ENCODE data around the gene NAA16.

The NAA16 gene

DNA sequence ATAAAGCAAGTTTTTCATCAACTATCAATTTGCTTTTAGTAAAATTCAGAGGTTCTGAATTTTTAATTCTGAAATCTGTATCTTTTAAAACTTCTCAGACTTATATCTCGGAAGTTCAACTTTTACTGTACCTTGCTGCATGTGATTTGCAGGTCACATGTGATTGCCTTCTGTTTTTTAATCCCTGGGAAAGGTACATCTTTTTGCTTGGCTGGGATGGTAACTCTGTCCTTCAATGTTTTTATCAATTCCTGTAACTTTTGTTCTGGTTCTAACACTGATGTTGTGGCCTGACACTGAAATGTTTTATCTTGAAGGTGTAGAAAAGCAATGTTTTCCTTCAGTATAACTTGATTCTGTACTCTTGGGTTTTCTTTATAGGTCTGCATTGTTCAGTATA is 16.2 kb upstream of the NAA16 start:
- ATAC-seq: no peak
- no peaks in the 10 kb centered on the region for H3K4me1 Mint-ChIP-seq
- no peak overlapping the region for H3K4me3 Mint-ChIP-seq
- H3K36me3 Mint-ChIP-seq: peaks cover 8% of the 10 kb centered on the region
- peaks cover 22% of the 10 kb centered on the region for H3K27me3 Mint-ChIP-seq
- H3K9me3 Mint-ChIP-seq: peaks cover 6% of the 10 kb centered on the region
- no peak overlapping the region for H3K27ac Mint-ChIP-seq

DNA sequence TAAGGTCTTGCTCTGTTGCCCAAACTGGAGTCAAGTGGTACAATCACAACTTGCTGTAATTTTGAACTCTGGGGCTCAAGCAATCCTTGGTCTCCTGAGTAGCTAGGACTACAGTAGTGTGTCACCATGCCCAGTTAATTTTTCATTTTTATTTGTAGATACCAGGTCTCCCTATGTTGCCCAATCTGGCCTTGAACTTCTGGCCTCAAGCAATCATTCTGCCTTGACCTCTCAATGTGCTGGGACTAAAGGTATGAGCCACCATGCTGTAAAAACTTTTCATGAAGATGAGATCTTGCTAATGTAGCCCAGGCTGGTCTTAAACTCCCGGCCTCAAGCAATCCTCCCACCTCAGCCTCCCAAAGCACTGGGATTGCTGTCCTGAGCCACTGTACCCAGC is 15.1 kb upstream of the NAA16 start:
- peaks cover 6% of the 10 kb centered on the region for H3K9me3 Mint-ChIP-seq
- H3K4me3 Mint-ChIP-seq: no peak overlapping the region
- ATAC-seq: no peak
- peaks cover 8% of the 10 kb centered on the region for H3K36me3 Mint-ChIP-seq
- no peaks in the 10 kb centered on the region for H3K4me1 Mint-ChIP-seq
- H3K27ac Mint-ChIP-seq: no peak overlapping the region
- peaks cover 22% of the 10 kb centered on the region for H3K27me3 Mint-ChIP-seq

DNA sequence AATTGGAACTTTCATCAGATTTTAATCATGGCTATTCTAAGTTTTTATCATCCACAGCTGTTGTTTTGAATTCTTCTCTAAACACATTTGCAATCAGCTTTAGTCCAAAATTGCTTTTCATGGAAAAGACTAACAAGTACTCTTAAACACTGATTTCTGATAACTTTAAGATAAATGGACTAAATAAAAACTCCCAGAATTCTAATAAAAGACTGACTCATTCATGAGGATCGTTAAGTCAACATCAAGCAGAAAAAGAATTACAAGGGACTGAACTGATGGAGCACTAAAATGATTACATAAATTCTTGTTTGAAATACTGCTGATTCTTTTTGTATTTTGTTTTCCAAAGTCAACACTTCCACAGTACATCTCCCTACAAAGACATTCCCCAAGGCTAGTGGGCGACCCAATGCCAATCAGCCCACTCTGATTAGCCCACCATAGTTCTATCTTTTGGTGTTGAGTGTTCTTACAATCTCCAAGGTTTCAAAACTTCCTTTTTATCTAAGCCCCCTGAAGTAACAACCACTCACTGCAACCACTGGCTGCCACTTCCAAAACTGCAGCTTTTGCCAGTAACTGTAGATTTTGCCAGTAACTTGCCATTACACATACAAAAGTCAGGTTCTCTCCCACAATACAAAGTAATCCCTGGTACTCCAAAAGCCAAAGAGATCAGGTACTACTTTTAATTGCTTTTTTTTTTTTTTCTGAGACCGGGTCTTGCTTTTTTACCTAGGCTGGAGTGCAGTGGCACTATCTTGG is 14.0 kb upstream of the NAA16 start:
- Mint-ChIP-seq H3K4me3 (no peak overlapping the region), H3K27me3 (peaks cover 11% of the 10 kb centered on the region)
- ATAC-seq: no peak

DNA sequence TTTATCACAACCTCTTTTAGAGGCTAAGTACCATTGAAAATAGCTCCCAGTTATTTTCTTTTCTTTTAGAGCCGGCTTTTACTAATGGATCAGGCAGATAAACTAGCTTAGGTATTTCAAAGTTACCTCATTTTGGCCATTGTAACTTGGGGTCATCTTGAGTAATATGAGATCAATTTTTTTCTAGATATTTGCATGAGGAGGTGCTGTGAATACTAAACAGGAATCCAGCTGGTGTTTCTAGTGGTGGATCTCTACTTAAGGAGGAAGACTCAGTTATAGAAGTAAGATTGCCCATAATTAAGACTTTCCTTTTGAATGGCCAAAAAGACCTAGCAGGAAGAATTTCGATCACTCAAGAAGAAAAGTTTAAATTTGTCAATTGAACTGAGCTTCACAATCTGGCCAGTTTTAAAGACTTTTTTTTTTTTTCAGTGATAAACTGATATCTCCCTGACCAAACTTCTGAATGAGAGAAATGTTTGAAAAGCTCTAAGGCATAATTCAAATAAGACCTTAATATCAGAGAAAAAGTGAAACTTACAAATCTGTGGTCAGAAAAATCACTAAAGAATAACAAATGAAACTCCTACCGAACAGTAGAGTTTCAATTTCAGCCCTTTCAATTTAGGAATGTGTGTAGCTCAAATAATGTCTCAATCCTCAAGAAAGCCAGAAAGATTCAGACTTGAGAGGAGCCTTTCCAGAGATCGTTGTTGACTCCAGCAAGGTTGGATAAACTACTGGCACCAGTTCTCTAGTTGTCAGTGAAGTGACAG is 11.6 kb upstream of the NAA16 start:
- no peaks in the 10 kb centered on the region for H3K36me3 Mint-ChIP-seq
- peaks cover 3% of the 10 kb centered on the region for H3K9me3 Mint-ChIP-seq
- ATAC-seq: no peak
- H3K27ac Mint-ChIP-seq: no peak overlapping the region
- no peaks in the 10 kb centered on the region for H3K4me1 Mint-ChIP-seq
- H3K4me3 Mint-ChIP-seq: no peak overlapping the region
- H3K27me3 Mint-ChIP-seq: peaks cover 9% of the 10 kb centered on the region

More for the DNA sequence above, 14.0 kb upstream of the NAA16 start:
- Mint-ChIP-seq H3K4me1 (no peaks in the 10 kb centered on the region), H3K36me3 (peaks cover under 1% of the 10 kb centered on the region), H3K9me3 (peaks cover 6% of the 10 kb centered on the region), H3K27ac (no peak overlapping the region)

DNA sequence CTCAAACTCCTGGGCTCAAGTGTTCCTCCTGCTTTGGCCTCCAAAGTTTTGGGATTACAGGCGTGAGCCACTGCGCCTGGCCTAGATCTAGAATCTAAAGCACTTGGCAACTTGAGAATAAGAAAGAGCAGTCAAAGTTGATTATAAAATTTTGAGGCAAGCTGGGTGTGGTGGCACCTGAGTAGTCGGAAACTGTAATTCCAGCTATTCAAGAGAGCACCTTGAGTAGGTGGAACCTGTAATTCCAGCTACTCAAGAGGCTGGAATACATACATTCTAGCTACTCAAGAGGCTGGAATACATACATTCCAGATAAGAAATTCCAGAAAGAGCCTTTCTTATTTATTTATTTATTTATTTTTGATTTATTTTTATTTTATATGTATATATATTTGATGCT is 8.3 kb upstream of the NAA16 start:
- no peak for ATAC-seq
- Mint-ChIP-seq H3K27ac (no peak overlapping the region), H3K27me3 (peaks cover 9% of the 10 kb centered on the region), H3K36me3 (no peaks in the 10 kb centered on the region), H3K4me1 (no peaks in the 10 kb centered on the region), H3K4me3 (no peak overlapping the region), H3K9me3 (peaks cover 3% of the 10 kb centered on the region)

DNA sequence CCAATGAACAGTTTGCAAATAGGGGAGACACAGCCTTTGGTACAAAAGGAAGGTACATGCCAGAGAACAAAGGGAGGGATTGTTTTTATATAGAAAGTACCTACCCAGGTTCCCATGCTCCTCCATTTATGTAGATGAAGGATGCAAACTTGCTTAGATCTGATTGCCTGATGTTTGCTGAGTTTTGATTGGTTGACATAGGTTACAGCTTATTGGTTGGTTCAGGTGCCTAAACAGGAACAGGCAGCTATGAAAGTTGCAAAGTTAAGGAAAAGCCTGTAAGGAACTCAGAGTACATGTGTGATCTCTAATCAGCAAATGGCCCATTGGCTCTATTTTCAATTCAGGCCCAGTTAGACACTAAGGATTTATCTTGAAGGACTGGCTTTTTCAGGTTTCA is 6.5 kb upstream of the NAA16 start:
- no peaks in the 10 kb centered on the region for H3K9me3 Mint-ChIP-seq
- no peak overlapping the region for H3K27ac Mint-ChIP-seq
- no peak for ATAC-seq
- no peak overlapping the region for H3K4me3 Mint-ChIP-seq
- H3K27me3 Mint-ChIP-seq: no peaks in the 10 kb centered on the region
- H3K36me3 Mint-ChIP-seq: no peaks in the 10 kb centered on the region
- no peaks in the 10 kb centered on the region for H3K4me1 Mint-ChIP-seq

DNA sequence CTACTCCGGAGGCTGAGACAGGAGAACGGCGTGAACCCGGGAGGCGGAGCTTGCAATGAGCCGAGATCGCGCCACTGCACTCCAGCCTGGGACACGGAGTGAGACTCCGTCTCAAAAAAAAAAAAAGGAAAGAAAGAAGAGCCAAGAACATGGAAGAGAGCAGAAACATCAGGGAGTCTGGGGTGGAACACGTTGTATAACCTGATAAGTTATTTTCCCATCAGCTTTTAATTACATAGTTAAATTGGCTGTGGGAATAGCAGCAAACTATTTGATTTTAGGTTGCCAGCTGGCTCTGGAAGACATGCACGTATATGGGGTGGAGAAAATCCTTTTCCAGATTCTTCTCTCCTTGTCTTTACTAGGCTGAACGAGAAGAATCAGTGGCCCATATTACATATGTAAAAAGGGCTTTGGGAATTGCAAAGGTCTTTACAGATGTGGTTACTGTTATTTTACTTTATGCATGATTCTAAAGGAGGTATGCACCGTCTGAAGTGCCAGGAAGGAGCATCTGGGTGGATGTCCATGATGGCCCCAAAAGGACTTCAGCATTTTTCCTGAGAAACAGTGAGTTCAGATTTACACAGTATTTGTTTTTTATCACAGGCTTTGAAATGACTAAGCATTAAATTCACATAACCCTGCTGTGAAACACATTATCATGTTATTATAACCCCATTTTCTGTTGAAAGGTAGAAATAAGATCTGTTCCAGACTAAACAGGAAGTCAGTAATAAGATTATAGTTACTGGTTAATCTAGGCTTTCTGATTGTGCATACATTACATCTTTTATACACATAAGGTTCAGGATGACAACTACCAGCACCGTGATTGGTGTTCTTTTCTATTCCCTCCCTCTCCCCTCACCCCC is 4.6 kb upstream of the NAA16 start:
- Mint-ChIP-seq H3K4me1 (no peaks in the 10 kb centered on the region), H3K36me3 (no peaks in the 10 kb centered on the region), H3K27ac (no peak overlapping the region), H3K9me3 (no peaks in the 10 kb centered on the region), H3K27me3 (no peaks in the 10 kb centered on the region), H3K4me3 (no peak overlapping the region)
- ATAC-seq: no peak

DNA sequence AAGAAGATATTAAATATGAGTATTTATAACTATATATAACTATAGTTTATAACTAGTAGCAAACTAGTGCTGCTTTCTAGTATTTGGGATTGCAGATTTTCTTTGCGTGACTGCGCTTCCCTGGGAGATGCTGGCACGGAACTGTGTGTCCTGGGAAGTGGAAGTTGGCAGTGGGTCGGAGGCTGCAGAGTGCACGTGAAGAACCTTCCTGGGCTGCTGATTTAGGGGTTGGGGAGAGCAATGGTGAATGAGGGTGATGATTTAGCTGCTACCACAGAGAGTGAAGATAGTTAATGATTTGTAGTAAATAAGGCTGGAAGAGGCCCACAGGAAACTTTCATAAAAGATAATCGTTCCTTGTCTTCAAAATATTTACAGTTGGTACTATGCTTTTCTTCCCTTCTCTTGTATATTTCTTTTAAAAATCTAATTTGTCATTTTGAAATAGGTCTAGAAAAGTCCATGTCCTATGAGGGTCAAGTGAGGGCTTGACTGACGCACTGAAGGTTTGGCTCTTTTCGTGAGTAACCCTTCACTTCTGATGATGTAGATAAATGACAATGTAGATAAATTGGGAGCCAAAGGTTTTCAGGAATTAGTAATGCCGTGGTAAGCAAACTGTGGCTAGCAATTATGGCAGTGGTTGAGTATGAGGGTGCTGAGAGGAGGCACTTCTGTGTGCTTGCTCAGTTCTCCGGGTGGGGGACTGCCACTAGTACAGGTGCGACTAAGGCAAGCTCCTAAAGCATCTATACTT is 3.0 kb upstream of the NAA16 start:
- H3K4me1 Mint-ChIP-seq: no peaks in the 10 kb centered on the region
- H3K27me3 Mint-ChIP-seq: no peaks in the 10 kb centered on the region
- H3K27ac Mint-ChIP-seq: no peak overlapping the region
- no peak for ATAC-seq
- no peaks in the 10 kb centered on the region for H3K9me3 Mint-ChIP-seq
- no peaks in the 10 kb centered on the region for H3K36me3 Mint-ChIP-seq
- no peak overlapping the region for H3K4me3 Mint-ChIP-seq

DNA sequence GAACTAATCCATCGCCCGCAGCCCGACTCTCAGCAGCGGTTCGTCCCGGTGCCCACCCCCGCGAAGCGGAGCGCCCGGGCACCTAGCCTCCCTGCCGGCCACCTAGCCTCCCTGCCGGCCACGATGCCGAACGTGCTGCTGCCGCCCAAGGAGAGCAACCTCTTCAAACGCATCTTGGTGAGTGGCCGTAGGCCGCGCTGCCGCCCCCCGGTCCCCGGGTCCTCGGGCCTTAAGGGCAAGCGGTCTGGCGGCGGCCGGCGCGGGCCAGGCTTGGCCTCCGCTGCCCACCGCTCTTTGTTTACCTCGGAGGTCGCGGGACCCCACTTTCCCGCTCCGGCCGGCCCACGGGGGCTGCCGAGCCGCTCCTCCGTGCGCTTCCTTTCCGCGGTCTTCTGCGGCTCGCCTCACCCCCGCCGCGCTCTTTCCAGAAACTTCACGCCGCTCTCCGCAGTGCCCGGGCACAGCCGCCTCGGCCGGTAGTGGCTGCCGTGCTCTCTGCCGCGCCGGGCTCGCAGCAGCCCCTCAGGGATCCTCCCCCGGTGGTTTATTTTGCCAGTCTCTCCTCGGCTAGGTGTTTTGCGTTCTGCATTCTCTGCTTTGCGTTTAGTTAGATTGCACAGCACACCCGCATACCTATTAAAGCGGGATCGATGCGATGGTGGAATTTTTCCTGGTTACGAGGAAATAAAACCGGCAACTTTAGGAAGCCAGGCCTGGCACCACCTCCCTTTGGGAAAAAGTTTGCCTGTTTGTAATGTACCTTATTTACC is 524 bp downstream of the NAA16 start:
- Mint-ChIP-seq H3K27me3 (no peaks in the 10 kb centered on the region), H3K4me1 (peaks cover 22% of the 10 kb centered on the region), H3K36me3 (no peaks in the 10 kb centered on the region), H3K27ac (peak overlapping the region; percentile 88), H3K9me3 (no peaks in the 10 kb centered on the region), H3K4me3 (peak overlapping the region; percentile 93)
- ATAC-seq: peak; percentile 82

DNA sequence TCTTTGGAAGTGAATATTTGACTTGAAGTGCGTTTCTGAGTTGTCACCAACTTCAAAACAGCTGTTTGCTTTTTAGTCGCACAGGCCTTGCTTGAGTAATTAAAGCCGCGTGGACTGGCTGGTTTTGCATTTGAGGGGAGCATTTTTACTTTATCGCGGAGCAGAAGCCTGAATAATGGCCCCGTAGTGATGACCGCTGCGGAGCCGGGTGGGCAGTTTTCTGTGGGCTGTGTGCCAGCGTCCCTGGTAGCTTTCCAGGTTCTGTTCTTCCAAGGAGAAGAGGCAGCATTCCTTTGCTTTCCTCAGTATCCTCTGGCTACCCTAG is 1.1 kb downstream of the NAA16 start:
- Mint-ChIP-seq H3K9me3 (no peaks in the 10 kb centered on the region), H3K4me1 (peaks cover 22% of the 10 kb centered on the region), H3K36me3 (peaks cover 3% of the 10 kb centered on the region), H3K4me3 (peak overlapping the region; percentile 93), H3K27me3 (no peaks in the 10 kb centered on the region), H3K27ac (peak overlapping the region; percentile 88)
- ATAC-seq: no peak

DNA sequence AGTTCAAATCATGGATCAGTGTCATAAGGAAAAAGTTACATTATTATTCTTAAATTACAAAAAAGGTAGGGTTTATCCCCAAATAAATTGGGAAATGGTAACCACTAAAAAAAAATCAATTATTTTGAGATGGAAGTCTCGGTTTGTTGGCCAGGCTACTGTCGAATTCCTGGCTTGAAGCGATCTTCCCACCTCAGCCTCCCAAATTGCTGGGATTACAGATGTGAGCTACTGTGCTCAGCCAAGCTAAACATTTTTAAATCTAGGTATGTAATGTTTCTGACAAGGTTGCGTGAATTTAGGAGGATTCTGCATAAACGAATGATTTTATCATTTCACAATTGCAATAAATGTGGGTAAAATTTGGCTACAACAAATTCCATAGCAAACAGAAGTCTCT is 2.0 kb downstream of the NAA16 start:
- Mint-ChIP-seq H3K9me3 (no peaks in the 10 kb centered on the region), H3K4me3 (no peak overlapping the region), H3K27me3 (no peaks in the 10 kb centered on the region), H3K27ac (no peak overlapping the region), H3K36me3 (peaks cover 7% of the 10 kb centered on the region), H3K4me1 (peaks cover 22% of the 10 kb centered on the region)
- no peak for ATAC-seq

DNA sequence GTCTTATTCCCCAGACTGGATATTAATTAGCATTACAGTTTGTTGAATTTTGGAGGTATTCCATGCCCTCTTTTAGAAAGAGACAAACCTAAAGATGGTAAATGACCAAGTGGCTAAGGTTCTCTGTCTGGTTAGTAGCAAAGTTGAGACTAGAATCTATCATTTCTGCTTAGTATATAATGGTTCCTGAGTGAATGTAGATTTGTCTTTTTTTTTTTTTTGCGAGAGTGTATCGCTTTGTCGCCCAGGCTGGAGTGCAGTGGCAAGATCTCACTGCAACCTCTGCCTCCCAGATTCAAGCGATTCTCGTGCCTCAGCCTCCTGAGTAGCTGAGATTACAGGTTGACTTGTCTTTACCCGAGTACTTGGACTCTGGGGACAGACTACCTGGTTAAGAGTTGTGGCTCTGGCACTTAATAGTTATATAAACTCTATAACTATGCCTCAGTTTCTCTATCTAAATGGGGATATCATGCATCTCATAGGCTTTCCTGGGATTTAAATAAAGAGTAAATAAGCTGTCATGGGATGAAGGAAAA is 2.7 kb downstream of the NAA16 start:
- no peak for ATAC-seq
- Mint-ChIP-seq H3K27ac (no peak overlapping the region), H3K36me3 (peaks cover 7% of the 10 kb centered on the region), H3K4me1 (peaks cover 22% of the 10 kb centered on the region), H3K27me3 (no peaks in the 10 kb centered on the region), H3K4me3 (no peak overlapping the region), H3K9me3 (no peaks in the 10 kb centered on the region)

DNA sequence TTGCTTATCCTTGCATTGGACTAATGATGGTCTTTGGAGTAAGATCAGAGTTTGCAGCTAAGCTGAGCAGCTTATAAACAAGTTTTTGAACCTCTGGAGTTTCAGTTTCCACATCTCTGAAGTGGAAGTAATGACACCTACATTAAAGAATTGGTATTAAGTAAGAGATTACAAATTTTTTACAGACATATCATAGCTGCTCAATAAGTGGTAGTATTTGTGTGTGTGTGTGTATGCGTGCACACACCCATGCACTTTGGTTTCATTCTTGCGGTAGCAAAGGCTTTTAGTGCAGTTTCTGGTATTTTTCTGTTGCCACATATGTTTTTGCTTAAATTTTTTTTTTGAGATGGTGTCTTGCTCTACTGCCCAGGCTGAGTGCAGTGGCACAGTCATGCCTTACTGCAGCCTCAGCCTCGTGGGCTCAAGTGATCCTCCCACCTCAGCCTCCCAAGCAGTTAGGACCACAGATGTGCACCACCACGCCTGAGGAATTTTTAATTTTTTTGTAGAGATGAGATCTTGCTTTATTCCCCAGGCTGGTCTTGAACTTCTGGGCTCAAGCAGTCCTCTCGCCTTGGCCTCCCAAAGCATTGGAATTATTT is 4.5 kb downstream of the NAA16 start:
- peaks cover 15% of the 10 kb centered on the region for H3K36me3 Mint-ChIP-seq
- H3K9me3 Mint-ChIP-seq: no peaks in the 10 kb centered on the region
- H3K4me3 Mint-ChIP-seq: no peak overlapping the region
- peaks cover 22% of the 10 kb centered on the region for H3K4me1 Mint-ChIP-seq
- ATAC-seq: no peak
- no peaks in the 10 kb centered on the region for H3K27me3 Mint-ChIP-seq
- H3K27ac Mint-ChIP-seq: peak overlapping the region; percentile 12

DNA sequence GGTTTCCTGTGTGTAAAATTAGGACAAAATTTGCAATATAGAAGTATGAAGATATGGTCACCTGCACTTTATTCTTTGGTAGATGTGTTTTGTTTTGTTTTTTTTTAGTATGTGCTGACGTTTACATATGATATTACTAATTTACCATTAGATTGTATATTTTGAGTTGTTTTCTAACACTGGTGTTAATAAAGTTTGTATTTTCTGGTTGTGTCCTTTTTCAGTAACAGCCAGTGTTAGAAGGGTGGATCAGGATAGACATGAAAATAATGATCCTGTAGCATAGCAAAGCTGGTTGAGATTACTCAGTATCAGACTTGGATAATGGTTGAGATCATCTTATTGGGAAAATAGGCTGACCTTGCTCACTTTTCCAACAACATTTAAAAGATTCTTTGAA is 6.2 kb downstream of the NAA16 start:
- ATAC-seq: no peak
- H3K27ac Mint-ChIP-seq: no peak overlapping the region
- H3K36me3 Mint-ChIP-seq: peaks cover 24% of the 10 kb centered on the region
- no peak overlapping the region for H3K4me3 Mint-ChIP-seq
- H3K9me3 Mint-ChIP-seq: no peaks in the 10 kb centered on the region
- peaks cover 22% of the 10 kb centered on the region for H3K4me1 Mint-ChIP-seq
- no peaks in the 10 kb centered on the region for H3K27me3 Mint-ChIP-seq
